HG03520 (cell line): ENCODE measurements around the gene HELZ.
"Not testable (repeated sequence)": the region's sequence is repeated elsewhere in the genome, so short reads cannot be mapped to it uniquely, and the experiment has no call there.

ENCODE experiments used
- ATAC-seq: cut with Tn5 transposase; IDR thresholded peaks from one replicate; pipeline ENCODE4 v1.9.1; 2021; ENCODE audit warnings: mild to moderate bottlenecking, moderate library complexity; ENCODE audit not compliant: unreplicated experiment

The HELZ gene

GRCh38 chr17:67229109-67229955 is 15.7 kb downstream of the HELZ start:
- no peak for ATAC-seq

- ATAC-seq, result no peak
These were observed 17.5 kb downstream of the HELZ start for GRCh38 chr17:67227488-67227887.

GRCh38 chr17:67225316-67225715 is 19.7 kb downstream of the HELZ start:
- ATAC-seq, result no peak

GRCh38 chr17:67224736-67225135 is 20.3 kb downstream of the HELZ start:
- ATAC-seq, result no peak

GRCh38 chr17:67223924-67224323 is 21.1 kb downstream of the HELZ start:
- no peak for ATAC-seq

- no peak for ATAC-seq
These were observed 23.7 kb downstream of the HELZ start for GRCh38 chr17:67221062-67221998.

GRCh38 chr17:67218385-67218950 is 26.5 kb downstream of the HELZ start:
- ATAC-seq, result no peak

- ATAC-seq, result no peak
These were observed 27.6 kb downstream of the HELZ start for GRCh38 chr17:67217446-67217845.

- no peak for ATAC-seq
These were observed 28.2 kb downstream of the HELZ start for GRCh38 chr17:67216578-67217320.

- no peak for ATAC-seq
These were observed 29.0 kb downstream of the HELZ start for GRCh38 chr17:67215991-67216421.

- no peak for ATAC-seq
These were observed 32.1 kb downstream of the HELZ start for GRCh38 chr17:67212714-67213417.

- no peak for ATAC-seq
These were observed 32.8 kb downstream of the HELZ start for GRCh38 chr17:67212231-67212630.

GRCh38 chr17:67211742-67212141 is 33.3 kb downstream of the HELZ start:
- ATAC-seq, result no peak

- ATAC-seq, result no peak
These were observed 34.1 kb downstream of the HELZ start for GRCh38 chr17:67210915-67211314.

GRCh38 chr17:67208232-67208631 is 36.8 kb downstream of the HELZ start:
- ATAC-seq, result no peak

- ATAC-seq, result no peak
These were observed 41.2 kb downstream of the HELZ start for GRCh38 chr17:67203818-67204217.

GRCh38 chr17:67202503-67202902 is 42.5 kb downstream of the HELZ start:
- ATAC-seq, result no peak

GRCh38 chr17:67200727-67201301 is 44.2 kb downstream of the HELZ start:
- no peak for ATAC-seq

- no peak for ATAC-seq
These were observed 46.9 kb downstream of the HELZ start for GRCh38 chr17:67198131-67198530.

GRCh38 chr17:67197023-67197422 is 48.0 kb downstream of the HELZ start:
- not testable (repeated sequence) for ATAC-seq
